OCI-M1 (cell line): ENCODE measurements around the gene UBE2B.
"Not testable (repeated sequence)": the region's sequence is repeated elsewhere in the genome, so short reads cannot be mapped to it uniquely, and the experiment has no call there.

Experiments used
- DNase-seq: peaks from one replicate; lab custom pipeline; 2025; lab: John Stamatoyannopoulos, UW

The UBE2B gene

DNA sequence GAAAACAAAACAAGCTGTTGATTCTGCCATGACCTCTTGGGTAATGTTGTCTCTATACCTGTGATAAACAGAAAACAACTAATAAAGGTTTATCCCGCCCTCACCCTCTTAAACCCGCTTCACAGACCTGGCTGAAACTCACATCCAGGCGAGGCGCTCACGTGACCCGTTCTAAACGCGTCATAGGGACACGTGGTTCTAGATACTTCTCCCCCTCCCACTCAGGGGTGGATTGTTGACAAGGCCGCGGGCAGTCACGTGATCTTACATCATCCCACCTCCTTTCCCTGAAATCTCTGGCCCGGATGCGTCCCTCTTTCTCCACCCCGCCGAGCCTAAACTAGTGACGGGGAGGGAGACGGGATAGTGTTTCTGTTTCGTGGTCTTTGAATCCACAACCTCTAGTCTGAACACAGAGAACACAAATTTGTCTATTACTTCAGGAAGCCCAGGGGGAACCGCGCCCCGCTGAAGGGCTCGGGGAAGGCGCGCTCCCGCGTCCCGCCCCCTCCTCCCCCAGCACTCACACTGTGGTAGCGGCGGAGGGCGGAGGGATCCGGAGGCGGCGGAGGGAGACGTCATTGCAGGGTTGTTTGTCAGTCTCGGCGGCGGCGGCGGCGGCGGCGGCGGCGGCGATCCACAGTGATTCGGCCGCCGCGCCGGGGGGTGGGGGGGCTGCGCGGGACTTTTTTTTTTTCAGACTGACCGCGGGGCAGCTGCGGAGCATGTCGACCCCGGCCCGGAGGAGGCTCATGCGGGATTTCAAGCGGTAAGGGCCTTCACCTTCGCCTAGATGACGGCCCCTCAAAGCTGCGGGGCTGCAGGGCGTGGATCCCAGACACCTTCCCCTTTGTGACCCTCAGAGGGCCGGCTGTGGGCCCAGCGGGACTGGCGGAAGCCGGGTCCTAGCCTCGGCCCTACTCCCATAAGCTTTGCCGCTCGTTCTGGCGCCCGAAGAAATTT lies at the start of gene UBE2B:
UBE2B (plus strand) TSS at position 699 of the 963 bp plus-strand sequence; CDS start at position 726, 27 bp downstream.
- peak; percentile 99 for DNase-seq

DNA sequence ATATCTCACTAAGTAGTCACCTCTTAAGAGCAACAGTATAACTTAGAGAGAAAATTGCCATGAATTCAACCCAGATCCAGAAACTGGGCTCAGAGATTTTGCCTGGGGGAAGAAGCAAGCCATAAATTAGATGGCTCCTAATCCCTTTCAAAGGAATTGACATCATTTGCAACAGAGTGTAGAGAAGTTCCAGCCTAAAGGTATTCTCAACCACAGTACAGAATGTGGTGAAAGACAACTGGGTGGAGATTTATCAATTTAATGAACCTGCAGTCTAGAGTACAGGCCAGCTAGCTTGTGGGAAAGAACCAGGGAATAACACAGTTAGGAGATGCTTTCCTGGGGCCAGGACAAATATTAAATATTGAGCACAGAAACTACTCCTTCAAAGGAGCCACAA lies 44.0 kb upstream of the UBE2B start:
- no peak for DNase-seq

DNA sequence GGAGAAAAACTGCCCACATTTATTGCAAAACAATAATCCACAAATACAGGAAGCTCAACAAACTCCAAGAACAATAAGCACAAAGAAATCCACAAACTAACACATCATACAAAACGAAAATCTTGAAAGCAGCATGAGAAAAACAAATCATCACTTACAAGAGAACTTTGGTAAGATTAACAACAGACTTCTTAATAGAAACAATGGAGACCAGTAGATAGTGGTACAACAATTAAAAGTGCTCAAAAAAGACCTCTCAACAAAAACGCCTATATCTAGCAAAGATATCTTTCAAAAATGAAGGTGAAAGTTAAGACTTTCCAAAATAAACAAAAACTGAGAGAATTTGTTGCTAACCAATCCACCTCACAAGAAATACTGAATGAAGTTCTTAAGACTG lies 42.8 kb upstream of the UBE2B start:
- peak; percentile 27 for DNase-seq

DNA sequence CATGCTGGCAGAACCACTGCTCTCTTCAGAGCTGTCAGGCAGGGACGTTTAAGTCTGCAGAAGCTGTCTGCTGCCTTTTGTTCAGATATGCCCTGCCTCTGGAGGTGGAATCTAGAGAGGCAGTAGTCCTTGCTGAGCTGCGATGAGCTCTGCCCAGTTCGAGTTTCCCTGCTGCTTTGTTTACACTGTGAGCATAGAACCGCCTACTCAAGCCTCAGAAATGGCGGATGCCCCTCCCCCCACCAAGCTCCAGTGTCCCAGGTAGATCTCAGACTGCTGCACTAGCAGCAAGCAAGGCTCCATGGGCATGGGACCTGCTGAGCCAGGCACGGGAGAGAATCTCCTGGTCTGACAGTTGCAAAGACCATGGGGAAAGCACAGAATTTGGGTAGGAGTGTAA lies 34.5 kb upstream of the UBE2B start:
- DNase-seq, result not testable (repeated sequence)

DNA sequence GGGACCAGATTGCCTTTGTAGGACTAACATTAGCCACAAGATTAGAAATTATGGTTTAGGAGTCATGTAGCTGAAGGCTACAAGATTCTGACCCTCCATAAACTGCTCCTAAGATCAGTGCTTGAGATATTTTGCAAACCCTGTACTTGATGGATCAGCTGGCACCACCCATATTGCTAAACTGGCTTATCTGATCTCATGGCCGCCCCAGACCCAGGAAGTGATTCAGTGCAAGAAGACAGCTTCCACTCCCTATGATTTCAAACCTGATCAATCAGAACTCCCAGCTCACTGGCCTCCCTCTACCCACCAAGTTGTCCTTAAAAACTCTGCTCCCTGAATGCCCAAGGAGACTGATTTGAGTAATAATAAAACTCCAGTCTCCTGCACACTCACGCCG lies 27.9 kb upstream of the UBE2B start:
- DNase-seq, result peak; percentile 8

DNA sequence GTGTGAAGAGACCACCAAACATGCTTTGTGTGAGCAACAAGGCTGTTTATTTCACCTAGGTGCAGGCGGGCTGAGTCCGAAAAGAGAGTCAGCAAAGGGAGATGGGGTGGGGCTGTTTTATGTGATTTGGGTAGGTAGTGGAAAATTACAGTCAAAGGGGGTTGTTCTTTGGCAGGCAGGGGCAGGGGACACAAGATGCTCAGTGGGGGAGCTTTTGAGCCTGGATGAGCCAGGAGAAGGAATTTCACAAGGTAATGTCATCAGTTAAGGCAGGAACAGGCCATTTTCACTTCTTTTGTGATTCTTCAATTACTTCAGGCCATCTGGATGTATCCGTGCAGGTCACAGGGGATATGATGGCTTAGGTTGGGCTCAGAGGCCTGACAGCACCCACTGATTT lies 25.9 kb upstream of the UBE2B start:
- not testable (repeated sequence) for DNase-seq

DNA sequence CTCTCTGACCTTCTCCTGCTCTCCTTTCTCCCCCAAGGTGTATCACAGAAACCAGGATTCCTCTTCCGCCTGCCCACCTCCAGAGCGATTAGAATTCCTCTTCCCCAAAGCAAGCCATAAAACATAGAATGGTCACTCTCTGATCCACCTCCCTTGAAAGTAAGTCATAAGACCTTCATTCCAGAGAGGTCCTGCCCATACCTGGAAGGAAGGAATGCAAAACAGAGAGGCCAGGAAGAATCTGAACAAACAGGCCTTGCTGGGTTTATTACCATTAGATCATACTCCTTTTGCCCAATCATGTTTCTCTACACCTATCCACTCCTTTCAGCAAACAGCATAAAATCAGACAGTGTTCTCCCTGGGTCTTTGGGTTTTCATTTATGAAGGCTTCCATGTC lies 25.4 kb upstream of the UBE2B start:
- DNase-seq, result no peak

DNA sequence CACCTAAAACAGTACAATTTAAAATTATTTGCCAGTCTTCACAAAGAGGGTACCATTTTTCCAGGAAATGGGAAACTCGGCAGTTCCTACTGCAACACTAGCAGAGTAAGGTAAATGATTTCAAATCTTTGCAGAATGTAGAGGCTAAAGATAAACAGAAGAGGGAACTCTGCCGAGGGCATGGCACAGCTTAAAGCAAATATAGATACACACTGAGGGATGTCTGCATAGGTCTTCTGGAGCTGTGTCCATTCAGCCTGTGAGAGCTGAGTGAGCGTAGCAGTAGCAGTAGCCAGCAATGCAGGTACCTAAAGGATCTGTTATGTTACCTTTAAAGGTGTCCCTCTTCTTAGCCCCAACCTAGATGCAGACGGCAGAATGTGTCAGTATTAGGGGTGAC lies 21.9 kb upstream of the UBE2B start:
- DNase-seq, result no peak

DNA sequence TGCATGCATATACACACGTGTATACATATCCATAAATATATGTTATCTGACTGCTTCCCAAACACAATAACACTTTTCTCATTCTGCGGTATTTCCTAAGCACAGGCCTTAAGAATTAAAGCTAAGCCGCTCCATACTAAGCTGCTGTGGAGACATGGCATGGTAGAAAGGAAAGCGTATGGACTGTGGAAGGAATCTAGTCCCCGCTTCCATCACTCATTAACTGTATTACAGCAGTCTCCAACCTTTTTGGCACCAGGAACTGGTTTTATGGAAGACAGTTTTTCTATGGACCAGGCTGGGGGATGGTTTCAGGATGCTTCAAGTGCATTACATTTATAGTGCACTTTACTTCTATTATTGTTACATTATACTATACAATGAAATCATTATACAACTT lies 15.7 kb upstream of the UBE2B start:
- DNase-seq, result no peak

DNA sequence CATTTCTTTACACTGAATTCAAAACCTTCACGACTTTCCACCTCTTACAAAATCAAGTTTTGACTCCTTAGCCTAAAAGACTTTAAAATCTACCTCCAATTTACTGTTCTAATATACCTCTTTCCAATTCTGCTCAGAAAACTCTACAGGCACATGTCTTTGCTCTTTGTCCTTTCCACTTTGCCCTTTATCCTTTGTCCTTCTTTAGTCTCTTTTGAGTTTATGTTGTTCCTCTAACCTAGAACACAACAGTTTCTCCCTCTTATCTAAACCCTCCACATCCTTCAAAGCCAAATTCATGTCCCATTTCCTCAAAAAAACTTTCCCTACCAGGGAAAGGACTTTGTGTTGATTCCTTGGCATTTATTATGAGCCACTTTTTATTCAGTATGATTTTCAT lies 5.8 kb upstream of the UBE2B start:
- DNase-seq, result no peak

DNA sequence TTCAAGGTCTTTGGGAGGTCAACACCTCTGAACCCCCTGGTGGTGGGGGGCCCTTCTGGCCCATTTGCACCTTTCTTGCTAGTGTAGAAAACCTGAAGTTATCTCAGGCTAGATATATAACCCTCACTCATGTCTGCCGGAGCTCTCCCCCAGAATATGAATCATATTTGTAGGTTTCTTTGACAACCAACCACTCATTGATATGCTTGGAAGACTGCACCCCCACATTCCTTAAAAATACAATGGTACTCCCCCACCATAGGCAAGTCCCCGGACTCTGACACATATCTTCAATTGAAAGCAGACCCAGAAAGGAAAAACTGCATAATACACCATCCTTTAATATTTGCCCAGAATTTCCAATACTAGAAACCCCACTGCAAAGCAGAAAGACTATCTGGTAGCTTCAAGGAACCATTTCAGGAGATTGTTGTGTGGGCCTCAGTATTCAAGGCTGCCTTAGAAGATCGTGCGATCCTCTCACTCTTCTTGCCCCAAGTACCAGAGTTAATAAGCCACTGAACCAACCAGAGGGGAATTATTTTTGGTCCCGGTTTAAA lies 978 bp upstream of the UBE2B start:
- DNase-seq, result no peak

DNA sequence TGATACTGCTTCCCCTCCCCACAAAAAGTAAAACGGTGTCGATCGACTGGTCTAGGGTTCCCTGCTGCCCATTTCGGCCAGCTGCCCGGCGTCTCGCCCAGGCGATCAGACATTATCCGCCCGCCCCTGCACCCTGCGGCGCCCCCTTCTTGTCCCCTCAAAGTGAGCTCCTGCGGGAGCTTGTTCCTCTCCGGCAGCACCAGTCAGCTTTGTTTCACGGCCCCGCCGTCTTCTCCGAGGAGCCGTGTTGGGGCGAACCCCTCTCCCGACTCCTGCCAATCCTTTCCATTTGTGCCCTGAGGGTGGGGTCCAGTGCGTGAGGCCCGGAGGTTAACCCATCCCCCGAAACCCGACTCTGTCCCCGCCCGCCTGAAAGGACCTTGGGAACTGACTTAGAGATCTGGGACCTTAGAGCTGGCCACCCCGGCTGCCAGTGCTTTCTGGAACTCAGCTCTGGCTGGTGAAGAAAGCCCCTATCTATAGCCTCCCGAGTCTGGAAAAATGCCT lies 518 bp downstream of the UBE2B start:
- peak; percentile 66 for DNase-seq

DNA sequence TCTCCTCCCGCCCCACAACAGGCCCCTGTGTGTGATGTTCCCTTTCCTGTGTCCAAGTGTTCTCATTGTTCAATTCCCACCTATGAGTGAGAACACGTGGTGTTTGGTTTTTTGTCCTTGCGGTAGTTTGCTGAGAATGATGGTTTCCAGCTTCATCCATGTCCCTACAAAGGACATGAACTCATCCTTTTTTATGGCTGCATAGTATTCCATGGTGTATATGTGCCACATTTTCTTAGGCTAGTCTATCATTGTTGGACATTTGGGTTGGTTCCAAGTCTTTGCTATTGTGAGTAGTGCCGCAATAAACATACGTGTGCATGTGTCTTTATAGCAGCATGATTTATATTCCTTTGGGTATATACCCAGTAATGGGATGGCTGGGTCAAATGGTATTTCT lies 2.3 kb downstream of the UBE2B start:
- not testable (repeated sequence) for DNase-seq

DNA sequence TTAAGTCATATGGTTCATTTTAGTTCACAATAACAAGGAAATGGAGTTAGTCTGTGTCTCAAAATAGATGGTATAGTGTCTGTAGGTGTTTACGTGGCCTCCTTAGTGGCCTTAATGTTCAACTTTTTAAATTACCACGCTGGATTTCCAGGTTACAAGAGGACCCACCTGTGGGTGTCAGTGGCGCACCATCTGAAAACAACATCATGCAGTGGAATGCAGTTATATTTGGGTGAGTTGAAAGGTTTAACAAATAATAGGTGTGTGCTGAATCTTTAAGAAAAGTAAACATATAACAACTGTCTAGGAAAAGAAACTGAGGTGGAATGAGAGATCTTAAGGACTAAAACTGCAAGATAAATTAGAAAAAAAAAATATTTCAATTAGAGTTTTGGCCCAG lies 2.9 kb downstream of the UBE2B start:
- no peak for DNase-seq

DNA sequence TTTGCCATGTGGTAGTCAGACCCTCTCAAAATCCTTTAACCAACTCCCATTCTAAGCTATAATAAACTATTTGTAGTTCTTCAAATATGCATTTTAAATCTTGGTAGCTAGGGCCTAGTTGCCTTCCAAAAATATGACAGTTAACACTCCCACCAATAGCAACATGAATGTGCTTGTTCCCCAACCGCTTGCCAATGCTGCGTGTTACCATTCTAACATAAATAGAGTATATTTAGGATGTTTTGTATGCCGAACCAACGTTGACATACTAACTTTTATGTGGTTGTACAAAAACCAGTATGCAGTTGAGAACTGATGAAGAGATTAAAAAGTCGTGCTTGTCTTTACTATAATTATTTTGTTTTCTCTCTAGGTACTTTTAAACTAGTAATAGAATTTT lies 9.0 kb downstream of the UBE2B start:
- DNase-seq, result no peak

DNA sequence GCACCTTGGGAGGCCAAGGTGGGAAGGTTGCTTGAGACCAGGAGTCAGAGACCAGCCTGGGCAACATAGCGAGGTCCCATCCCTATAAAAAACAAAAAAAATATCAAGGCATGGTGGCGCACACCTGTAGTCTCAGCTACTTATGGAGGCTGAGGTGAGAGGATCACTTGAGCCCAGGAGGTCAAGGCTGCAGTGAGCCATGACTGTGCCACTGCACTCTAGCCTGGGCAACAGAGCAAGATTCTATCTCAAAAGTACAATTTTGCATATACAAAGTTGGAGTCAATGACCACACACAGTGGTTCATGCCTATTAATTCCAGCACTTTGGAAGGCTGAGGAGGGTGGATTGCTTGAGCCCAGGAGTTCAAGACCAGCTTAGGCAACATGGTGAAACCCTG lies 10.8 kb downstream of the UBE2B start:
- not testable (repeated sequence) for DNase-seq

DNA sequence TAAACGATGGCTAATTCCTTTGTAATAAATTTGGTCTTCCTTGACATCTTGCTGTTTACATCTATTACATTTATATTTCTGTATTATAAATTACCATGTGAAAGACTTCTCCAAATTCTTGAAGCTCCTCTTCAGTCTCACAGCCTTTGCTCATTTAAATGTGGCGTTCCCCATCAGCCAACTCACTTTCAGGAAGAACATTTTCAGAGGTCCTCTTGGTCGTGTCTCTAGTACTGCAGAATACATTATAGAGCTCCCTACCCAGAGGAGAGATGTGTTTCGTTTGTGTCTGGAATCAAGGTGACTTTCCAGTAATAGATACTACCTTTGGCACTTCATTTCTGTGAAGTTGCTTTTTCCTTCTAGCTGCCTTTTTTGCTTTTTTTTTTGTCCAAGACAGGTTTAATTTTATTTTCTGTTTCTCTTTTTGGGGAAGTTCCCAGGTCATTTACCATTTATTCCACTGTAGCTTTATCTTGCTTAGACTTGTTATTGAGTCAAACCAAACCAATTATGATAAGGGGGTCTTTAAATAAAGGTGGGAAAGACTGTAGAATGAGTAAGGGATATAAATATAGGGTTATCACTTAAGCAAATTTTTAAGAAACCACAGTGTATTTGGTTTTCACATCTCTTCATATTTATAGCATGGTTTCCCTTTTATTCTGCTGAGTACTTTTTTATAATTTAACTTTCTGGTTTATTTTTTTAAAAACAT lies 12.8 kb downstream of the UBE2B start:
- DNase-seq, result no peak

DNA sequence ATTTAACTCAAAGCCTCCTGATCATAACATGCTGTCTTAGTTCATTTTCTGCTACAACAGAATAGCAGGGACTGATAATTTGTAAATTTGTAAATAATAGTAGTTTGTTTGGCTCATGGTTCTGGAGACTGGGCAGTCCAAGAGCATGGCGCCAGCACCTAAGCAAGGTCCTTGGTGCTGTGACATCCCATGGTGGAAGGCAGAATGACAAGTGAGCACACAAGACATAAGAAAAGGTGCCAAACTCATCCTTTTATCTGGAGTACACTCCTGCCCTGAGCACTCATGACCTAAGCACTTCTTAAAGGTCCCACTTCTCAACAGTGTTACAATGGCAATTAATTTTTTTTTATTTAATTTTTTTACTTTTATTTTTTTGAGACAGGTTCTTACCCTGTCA lies 16.1 kb downstream of the UBE2B start:
- DNase-seq, result no peak

DNA sequence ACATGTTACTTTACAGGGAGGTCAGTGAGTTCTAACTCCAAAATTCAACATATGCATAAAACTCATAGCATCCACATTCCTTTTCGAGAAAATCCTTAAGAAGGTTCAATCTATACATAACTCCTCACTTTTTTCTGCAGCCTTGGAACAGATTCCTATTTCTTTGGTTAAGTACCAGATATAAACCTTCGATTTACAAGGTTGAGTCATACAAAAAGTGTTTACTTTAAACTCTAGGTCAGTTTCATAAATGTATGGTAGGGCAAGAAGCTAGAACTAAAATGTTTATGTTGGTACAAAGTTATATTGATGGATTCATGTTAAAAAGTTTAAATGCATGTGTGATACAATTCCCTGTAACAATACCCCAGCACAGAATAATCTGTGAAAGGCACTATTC lies 20.9 kb downstream of the UBE2B start:
- no peak for DNase-seq

DNA sequence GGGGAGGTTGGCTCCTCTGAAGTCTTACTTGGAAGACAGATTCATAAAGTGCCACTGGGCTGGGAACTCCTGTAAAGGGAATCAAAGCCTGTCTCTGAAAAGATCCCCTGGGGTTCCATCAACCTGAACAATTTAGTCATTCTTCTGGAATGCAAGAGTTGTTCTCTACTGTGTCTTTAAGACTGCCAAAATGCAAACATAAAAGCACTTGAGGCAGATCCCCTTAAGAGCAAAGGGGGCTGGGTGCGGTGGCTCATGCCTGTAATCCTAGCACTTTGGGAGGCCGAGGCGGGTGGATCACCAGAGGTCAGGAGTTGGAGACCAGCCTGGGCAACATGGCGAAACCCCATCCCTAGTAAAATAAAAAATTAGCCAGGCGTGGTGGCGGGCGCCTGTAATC lies 23.6 kb downstream of the UBE2B start:
- no peak for DNase-seq

DNA sequence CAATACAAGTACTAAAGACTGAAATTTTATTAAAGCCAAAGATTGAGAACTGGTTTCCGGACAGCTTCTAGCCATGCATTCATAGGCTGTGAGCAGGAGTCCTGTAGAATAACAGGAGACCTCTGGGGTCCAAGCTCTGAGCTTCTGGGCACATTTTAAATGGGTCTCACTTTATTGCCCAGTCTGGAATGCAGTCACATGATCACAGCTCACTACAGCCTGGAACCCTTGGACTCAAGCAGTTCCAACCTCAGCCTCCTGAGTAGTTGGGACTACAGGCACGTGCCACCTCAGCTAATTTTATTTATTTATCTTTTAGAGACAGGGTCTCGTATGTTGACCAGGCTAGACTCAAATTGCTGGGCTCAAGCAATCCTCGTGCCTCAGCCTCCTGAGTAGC lies 24.9 kb downstream of the UBE2B start:
- DNase-seq, result no peak

DNA sequence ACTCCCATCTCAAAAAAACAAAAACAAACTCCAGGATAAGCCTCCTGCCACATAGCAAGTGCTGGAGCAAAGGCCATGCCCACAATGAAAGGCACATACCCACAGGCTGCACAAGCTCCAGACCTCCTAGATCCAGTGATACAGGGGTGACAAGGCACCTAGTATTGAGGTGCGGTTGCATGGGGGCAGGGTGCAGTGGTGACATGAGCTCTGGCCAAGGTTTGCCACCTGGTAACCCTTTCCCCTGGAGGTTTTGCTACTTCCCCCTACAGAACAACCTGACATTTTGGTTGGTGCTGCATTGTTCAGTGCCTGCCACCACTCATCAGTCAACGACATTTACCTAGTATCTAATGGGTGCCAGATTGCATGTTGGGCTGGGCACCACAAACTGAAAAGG lies 25.8 kb downstream of the UBE2B start:
- DNase-seq, result no peak
